GM19455 (cell line): ENCODE data around the gene ZNF28.
"Not testable (repeated sequence)": the region's sequence is repeated elsewhere in the genome, so short reads cannot be mapped to it uniquely, and the experiment has no call there.

ENCODE experiments used
- ATAC-seq: cut with Tn5 transposase; IDR thresholded peaks from one replicate; pipeline ENCODE4 v1.9.1; 2021; ENCODE audit not compliant: unreplicated experiment

ZNF28 gene

DNA sequence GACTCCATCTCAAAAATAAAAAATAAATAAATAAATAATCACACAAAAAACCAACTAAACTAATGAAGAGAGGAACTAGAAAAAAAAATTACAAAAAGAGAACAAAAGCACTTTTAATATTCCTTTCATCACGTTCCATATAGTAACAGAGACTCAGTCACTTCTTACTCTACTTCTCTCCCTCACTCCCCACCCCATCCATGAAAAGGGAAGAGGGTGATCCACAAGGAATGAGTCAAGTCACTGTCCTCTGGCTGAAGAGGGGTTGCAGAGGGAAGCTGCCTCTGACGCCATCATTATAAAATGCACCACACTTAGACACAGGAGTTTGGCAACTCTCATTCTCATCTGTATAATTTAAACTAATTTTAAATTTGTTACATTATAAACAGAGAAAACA, 38.6 kb downstream of the ZNF28 start:
- not testable (repeated sequence) for ATAC-seq

DNA sequence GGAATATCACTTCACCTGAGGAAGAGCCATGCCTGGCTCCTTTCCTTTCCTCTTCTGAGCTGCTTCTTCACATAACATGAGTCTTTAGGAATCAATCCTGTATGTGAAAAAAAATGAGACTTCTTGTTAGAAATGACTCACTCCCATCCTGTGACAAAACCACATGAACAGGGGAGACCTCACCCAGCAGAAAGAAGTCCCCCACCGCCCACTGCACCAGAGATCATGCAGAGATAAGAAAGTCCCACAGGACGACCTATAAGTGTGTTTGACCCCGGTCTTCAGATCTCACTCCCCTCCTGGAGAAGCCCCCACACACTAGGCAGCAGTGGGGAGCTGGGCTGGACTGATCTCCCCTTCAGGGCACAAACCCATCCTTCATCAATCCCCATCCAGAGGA, 42.6 kb downstream of the ZNF28 start:
- ATAC-seq, result no peak

DNA sequence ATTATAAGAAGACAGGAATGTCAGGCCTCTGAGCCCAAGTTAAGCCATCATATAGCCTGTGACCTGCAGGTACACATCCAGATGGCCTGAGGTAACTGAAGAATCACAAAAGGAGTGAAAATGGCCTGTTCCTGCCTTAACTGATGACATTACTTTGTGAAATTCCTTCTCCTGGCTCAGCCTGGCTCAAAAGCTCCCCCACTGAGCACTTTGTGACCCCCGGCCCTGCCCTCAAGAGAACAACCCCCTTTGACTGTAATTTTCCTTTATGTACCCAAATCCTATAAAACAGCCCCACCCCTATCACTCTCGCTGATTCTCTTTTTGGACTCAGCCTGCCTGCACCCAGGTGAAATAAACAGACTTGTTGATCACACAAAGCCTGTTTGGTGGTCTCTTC, 65.0 kb downstream of the ZNF28 start:
- ATAC-seq, result not testable (repeated sequence)

DNA sequence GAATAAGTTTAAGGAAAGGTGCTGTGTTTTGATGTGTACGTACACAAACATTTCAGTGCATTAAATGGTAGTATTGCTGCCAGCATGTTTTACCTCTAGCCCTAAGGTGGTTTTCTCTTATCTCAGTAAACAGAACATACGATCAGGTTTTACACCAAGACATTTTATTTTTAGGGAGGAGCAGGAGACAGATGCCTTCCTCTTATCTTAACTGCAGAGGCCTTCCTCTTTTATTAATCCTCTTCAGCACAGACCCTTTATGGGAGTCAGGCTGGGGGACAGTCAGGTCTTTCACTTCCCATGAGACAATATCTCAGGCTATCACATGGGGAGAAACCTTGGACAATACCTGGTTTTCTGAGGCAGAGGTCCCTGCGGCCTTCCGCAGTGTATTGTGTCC, 71.7 kb downstream of the ZNF28 start:
- no peak for ATAC-seq

DNA sequence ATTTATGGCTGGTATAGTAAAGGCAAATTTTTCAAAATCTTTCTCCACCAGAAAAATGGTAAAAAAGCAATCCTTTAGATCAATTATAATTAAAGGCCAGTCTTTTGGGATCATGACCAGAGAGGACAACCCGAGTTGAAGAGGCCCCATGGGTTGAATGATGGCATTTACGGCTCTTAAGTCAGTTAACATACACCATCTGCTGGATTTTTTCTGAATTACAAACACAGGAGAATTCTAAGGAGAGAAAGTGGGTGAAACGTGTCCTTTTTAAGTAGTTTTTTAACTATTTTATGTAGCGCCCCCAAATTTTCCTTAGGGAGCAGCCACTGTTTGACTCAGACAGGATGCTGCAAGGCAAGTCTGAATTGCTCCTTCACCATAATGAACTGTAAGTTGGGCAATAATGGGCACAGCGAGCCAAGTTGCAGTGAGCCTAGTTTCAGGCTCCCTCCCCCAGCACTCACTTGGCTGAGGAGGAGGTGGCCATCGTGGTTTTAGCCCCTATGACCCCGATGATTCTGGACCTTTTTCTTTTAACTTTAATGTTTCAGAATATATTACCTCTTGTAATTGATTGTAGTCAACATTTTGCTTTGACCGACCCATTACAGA, 73.0 kb downstream of the ZNF28 start:
- ATAC-seq, result no peak
